ENCODE results near the gene TMEM108.

DNA sequence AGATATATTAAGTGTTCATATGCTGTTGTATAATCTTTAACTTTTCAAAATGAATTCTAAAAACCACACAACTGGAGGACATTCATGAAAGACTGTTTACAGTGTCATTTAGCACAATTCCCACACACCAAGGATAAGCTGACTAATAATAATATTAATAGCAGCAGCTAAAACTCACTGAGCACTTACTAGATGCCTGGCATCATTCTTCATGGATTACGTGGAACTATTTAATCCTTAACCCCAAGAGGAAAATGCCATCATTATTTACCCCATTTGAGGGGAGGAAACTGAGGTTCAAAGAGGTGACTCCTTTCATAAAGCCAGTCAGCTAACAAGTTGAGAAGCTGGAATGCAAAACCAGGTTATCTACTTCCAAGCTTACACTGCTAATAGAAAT lies 77.0 kb downstream of the TMEM108 start:
- TF ChIP-seq, protein P1, sequence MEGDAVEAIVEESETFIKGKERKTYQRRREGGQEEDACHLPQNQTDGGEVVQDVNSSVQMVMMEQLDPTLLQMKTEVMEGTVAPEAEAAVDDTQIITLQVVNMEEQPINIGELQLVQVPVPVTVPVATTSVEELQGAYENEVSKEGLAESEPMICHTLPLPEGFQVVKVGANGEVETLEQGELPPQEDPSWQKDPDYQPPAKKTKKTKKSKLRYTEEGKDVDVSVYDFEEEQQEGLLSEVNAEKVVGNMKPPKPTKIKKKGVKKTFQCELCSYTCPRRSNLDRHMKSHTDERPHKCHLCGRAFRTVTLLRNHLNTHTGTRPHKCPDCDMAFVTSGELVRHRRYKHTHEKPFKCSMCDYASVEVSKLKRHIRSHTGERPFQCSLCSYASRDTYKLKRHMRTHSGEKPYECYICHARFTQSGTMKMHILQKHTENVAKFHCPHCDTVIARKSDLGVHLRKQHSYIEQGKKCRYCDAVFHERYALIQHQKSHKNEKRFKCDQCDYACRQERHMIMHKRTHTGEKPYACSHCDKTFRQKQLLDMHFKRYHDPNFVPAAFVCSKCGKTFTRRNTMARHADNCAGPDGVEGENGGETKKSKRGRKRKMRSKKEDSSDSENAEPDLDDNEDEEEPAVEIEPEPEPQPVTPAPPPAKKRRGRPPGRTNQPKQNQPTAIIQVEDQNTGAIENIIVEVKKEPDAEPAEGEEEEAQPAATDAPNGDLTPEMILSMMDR (IDR thresholded peaks at IDR 0.05) = no peak
- TF ChIP-seq POLR2A (IDR thresholded peaks at IDR 0.05) = no peak

All from heart left ventricle (tissue), 13 donors.